ENCODE results near the gene SSH2. TPM values are rescaled to one million over a fixed set of nuclear protein-coding genes. Genes with fewer than 3 reads are reported as not detected.

The SSH2 gene
- total and polyA plus RNA-seq, 2 donors from 2014 or later = 19.7 to 62.5 TPM

DNA sequence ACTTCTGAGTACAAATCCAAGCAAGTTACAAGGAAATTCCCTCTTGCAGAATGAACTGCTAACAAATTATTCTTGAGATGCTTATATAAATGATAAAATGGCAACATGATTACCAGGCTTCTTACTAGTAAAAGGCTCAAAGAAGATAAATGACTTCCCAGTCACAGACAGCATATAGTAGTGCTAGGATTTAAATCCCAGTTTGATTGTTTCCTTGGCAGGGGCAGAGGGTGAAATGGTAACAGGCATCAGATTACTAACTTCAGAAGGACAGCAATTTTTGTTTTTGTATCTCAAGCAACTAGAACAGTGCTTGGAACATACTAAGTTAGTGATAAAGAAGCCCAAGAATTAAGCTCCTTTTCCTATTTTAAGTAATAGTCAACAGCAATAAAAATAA, 102.8 kb downstream of the SSH2 start:
- H3K27ac ChIP-seq (ENCODE audit: low read depth in 2 of 2, low read length in 2 of 2) = no peak overlapping the region
- H3K27me3 ChIP-seq (ENCODE audit: control insufficient read depth, insufficient read depth, low read length) = no peaks in the 10 kb centered on the region
- no peaks in the 10 kb centered on the region for H3K9me3 ChIP-seq (ENCODE audit: control insufficient read depth in 2 of 3, insufficient read depth in 1 of 3, low read length in 3 of 3)
- no peak overlapping the region for H3K9ac ChIP-seq (ENCODE audit: low read length in 3 of 3)
- TF ChIP-seq, protein P1, sequence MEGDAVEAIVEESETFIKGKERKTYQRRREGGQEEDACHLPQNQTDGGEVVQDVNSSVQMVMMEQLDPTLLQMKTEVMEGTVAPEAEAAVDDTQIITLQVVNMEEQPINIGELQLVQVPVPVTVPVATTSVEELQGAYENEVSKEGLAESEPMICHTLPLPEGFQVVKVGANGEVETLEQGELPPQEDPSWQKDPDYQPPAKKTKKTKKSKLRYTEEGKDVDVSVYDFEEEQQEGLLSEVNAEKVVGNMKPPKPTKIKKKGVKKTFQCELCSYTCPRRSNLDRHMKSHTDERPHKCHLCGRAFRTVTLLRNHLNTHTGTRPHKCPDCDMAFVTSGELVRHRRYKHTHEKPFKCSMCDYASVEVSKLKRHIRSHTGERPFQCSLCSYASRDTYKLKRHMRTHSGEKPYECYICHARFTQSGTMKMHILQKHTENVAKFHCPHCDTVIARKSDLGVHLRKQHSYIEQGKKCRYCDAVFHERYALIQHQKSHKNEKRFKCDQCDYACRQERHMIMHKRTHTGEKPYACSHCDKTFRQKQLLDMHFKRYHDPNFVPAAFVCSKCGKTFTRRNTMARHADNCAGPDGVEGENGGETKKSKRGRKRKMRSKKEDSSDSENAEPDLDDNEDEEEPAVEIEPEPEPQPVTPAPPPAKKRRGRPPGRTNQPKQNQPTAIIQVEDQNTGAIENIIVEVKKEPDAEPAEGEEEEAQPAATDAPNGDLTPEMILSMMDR (IDR thresholded peaks at IDR 0.05; ENCODE audit: borderline replicate concordance, extremely low read depth, insufficient read depth) = no peak
- FAIRE-seq (no peak), DNase-seq (peak in 2 of 5 donors; percentile 51 to 55)
- intact Hi-C loops (cut with DNase I) = no loop called here
- no peak overlapping the region for H3K4me3 ChIP-seq (ENCODE audit: low read length in 3 of 3)
- H3K4me1 ChIP-seq (ENCODE audit: control insufficient read depth in 2 of 3, insufficient read depth in 2 of 3, low read depth in 1 of 3, low read length in 3 of 3) = no peaks in the 10 kb centered on the region
- no peaks in the 10 kb centered on the region for H3K36me3 ChIP-seq (ENCODE audit: control insufficient read depth in 2 of 3, insufficient read depth in 3 of 3, low read length in 3 of 3)

DNA sequence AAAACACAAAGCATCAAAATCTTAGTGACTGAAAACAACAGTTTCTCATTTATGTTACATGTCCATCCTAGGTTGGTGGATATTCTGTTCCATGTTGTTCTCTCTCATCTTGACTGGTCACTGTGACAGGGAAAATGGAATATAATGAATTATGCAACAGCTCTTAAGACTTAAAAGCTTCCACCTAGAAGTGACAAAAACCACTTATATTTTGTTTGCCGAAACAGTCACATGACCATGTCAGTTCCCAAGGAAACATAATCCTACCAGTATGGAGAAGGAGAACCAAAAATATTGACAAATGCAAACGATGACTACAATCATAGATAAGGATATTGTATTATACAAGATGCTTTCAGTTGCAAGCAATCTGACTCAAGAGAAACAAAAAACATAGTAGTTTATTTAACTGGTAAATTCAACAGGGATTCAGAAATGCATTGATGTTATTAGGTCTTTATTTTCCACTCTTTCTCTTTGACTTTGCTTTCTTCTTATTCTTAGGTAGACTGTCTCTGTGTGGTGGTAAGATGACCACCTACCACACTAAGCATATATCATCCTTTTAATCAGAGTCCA, 103.8 kb downstream of the SSH2 start:
- H3K4me1 ChIP-seq (ENCODE audit: control insufficient read depth in 2 of 3, insufficient read depth in 2 of 3, low read depth in 1 of 3, low read length in 3 of 3) = no peaks in the 10 kb centered on the region
- no peak overlapping the region for H3K9ac ChIP-seq (ENCODE audit: low read length in 3 of 3)
- H3K4me3 ChIP-seq (ENCODE audit: low read length in 3 of 3) = no peak overlapping the region
- H3K27ac ChIP-seq (ENCODE audit: low read depth in 2 of 2, low read length in 2 of 2) = no peak overlapping the region
- no peak for DNase-seq
- intact Hi-C loops (cut with DNase I) = no loop called here
- TF ChIP-seq, protein P1 (IDR thresholded peaks at IDR 0.05; ENCODE audit: borderline replicate concordance, extremely low read depth, insufficient read depth) = no peak
- no peak for FAIRE-seq
- no peaks in the 10 kb centered on the region for H3K9me3 ChIP-seq (ENCODE audit: control insufficient read depth in 2 of 3, insufficient read depth in 1 of 3, low read length in 3 of 3)
- H3K27me3 ChIP-seq (ENCODE audit: control insufficient read depth, insufficient read depth, low read length) = no peaks in the 10 kb centered on the region
- H3K36me3 ChIP-seq (ENCODE audit: control insufficient read depth in 2 of 3, insufficient read depth in 3 of 3, low read length in 3 of 3) = no peaks in the 10 kb centered on the region

DNA sequence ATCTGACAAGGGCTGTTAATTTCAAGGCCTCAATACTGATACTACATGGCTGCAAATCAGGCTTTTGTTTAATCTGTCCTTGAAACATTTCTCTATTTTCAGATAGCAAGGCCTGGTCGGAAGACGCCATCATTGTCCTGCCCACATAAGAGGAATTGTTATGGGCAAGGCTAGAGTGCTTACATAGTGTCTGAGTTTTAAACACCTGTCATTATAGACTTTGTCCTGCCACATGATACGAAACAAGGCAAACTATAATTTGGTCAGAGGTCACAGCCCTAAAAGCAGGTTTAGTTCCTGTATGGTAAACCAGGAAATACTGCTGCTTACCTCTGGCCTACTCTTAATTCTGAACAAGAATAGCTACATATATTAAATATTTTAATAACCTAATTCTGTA, 104.4 kb downstream of the SSH2 start:
- Histone ChIP-seq H3K4me1 (ENCODE audit: control insufficient read depth in 2 of 3, insufficient read depth in 2 of 3, low read depth in 1 of 3, low read length in 3 of 3) (no peaks in the 10 kb centered on the region), H3K27me3 (ENCODE audit: control insufficient read depth, insufficient read depth, low read length) (no peaks in the 10 kb centered on the region), H3K9ac (ENCODE audit: low read length in 3 of 3) (no peak overlapping the region), H3K27ac (ENCODE audit: low read depth in 2 of 2, low read length in 2 of 2) (no peak overlapping the region), H3K9me3 (ENCODE audit: control insufficient read depth in 2 of 3, insufficient read depth in 1 of 3, low read length in 3 of 3) (no peaks in the 10 kb centered on the region), H3K4me3 (ENCODE audit: low read length in 3 of 3) (no peak overlapping the region), H3K36me3 (ENCODE audit: control insufficient read depth in 2 of 3, insufficient read depth in 3 of 3, low read length in 3 of 3) (no peaks in the 10 kb centered on the region)
- FAIRE-seq (no peak), DNase-seq (no peak)
- intact Hi-C loops (cut with DNase I) = no loop called here
- TF ChIP-seq, protein P1 (IDR thresholded peaks at IDR 0.05; ENCODE audit: borderline replicate concordance, extremely low read depth, insufficient read depth) = no peak

DNA sequence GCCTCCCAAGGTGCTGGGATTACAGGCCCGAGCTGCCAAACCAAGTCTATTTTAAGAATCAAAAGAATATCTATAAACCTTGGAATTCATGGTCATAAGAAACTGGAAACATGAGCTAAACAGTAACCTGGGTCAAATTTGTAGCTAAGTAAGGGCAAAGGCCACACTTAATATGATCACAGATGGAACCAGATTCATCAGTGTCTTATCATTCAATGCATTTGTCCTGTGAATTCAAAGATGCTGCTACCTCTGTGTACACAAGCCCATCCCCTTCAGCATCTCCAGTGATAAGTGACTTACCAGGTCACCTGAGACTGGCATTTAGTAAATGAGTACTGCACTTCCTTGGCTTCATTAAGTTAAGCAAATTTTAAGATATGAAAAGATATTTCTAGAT, 108.1 kb downstream of the SSH2 start:
- H3K36me3 ChIP-seq (ENCODE audit: control insufficient read depth in 2 of 3, insufficient read depth in 3 of 3, low read length in 3 of 3) = no peaks in the 10 kb centered on the region
- H3K4me1 ChIP-seq (ENCODE audit: control insufficient read depth in 2 of 3, insufficient read depth in 2 of 3, low read depth in 1 of 3, low read length in 3 of 3) = no peaks in the 10 kb centered on the region
- H3K27ac ChIP-seq (ENCODE audit: low read depth in 2 of 2, low read length in 2 of 2) = no peak overlapping the region
- H3K4me3 ChIP-seq (ENCODE audit: low read length in 3 of 3) = no peak overlapping the region
- no peaks in the 10 kb centered on the region for H3K27me3 ChIP-seq (ENCODE audit: control insufficient read depth, insufficient read depth, low read length)
- no peaks in the 10 kb centered on the region for H3K9me3 ChIP-seq (ENCODE audit: control insufficient read depth in 2 of 3, insufficient read depth in 1 of 3, low read length in 3 of 3)
- no peak for DNase-seq
- no peak overlapping the region for H3K9ac ChIP-seq (ENCODE audit: low read length in 3 of 3)
- TF ChIP-seq, protein P1 (IDR thresholded peaks at IDR 0.05; ENCODE audit: borderline replicate concordance, extremely low read depth, insufficient read depth) = no peak
- intact Hi-C loops (cut with DNase I) = no loop called here
- no peak for FAIRE-seq

Measured in kidney (tissue), 14 donors.